K562 (cell line): ENCODE data around the gene TMEM63C. TPM values are rescaled to one million over a fixed set of nuclear protein-coding genes. Genes with fewer than 3 reads are reported as not detected.

Experiments used
- ATAC-seq: fragments of 200-7000 bp; cut with Tn5 transposase; 3 replicates; pipeline ENCODE4 v1.9.1; 2020; ENCODE audit warnings: moderate library complexity
- BruUV-seq: library from RNA; stranded (reverse); fragments of 400-500 nt; replicated peaks from 2 replicates; lab custom pipeline; 2021; lab: Mats Ljungman, UMichigan
- CTCF ChIA-PET: fragments of 300-600 bp; formaldehyde crosslinking; extraction: SDS; loops from one replicate; lab custom pipeline; 2021; ENCODE audit warnings: low intra/inter-chr PET ratio; lab: Yijun Ruan, JAX
- POLR2A ChIA-PET: fragments of 300-600, 350-650 bp; sonication (Branson Sonifier 250); formaldehyde crosslinking; extraction: SDS; loops from one replicate; lab custom pipeline; 2021; ENCODE audit warnings: antibody characterized with exemption, inconsistent platforms; lab: Yijun Ruan, JAX
- DNase-seq, 4 experiments: peaks; one replicate each; pipeline versions ENCODE4 v3.0.0 to v3.0.0-alpha.2; 2011 to 2018; ENCODE audit warnings: low spot score in 3 of 4, mixed read lengths in 3 of 4; ENCODE audit errors: extremely low read depth in 1 of 4
- FAIRE-seq: peaks from 2 replicates; lab custom pipeline; 2011; peaks lifted over from hg19 to GRCh38; lab: Jason Lieb, UNC
- H2AFZ ChIP-seq: 2 replicates; pipeline ENCODE4 v1.6.0; 2011; ENCODE audit warnings: low read depth, low read length, control low read depth, inconsistent platforms
- H3K27ac ChIP-seq: fragments of 200-600 bp; 3 replicates; pipeline ENCODE4 v1.8.0; 2011; ENCODE audit warnings: low read depth, mild to moderate bottlenecking, control low read depth, inconsistent platforms, low read length, moderate library complexity, mixed read lengths; ENCODE audit errors: extremely low read depth
- H3K27me3 ChIP-seq, 2 experiments: fragments of 300-600 bp in 1 of 2; 2 replicates in 1 of 2; 3 replicates in 1 of 2; pipeline versions ENCODE4 v1.6.0 to v1.8.0; 2011; ENCODE audit warnings: inconsistent platforms in 2 of 2, low read length in 2 of 2, mild to moderate bottlenecking in 1 of 2, mixed read lengths in 1 of 2, moderate library complexity in 1 of 2; ENCODE audit not compliant: control insufficient read depth in 2 of 2, insufficient read depth in 2 of 2
- H3K36me3 ChIP-seq: fragments of 300-600 bp; 3 replicates; pipeline ENCODE4 v1.8.0; 2011; ENCODE audit warnings: mild to moderate bottlenecking, low read length, inconsistent platforms; ENCODE audit not compliant: control insufficient read depth, insufficient read depth
- H3K4me1 ChIP-seq, 2 experiments: fragments of 200-600 bp in 1 of 2; replicated peaks in 1 of 2; 2 replicates in 1 of 2; 3 replicates in 1 of 2; pipeline versions ENCODE4 v1.5.1 to v1.8.0; 2011; ENCODE audit warnings: inconsistent platforms in 2 of 2, low read length in 2 of 2, mild to moderate bottlenecking in 1 of 2, mixed read lengths in 1 of 2, moderate library complexity in 1 of 2; ENCODE audit not compliant: control insufficient read depth in 2 of 2, insufficient read depth in 2 of 2
- H3K4me2 ChIP-seq: 2 replicates; pipeline ENCODE4 v1.6.1; 2011; ENCODE audit warnings: low read length, control low read depth, inconsistent platforms, mixed read lengths; ENCODE audit not compliant: insufficient read depth
- H3K4me3 ChIP-seq: fragments of 200-600 bp; sonication (generic), shearing (Covaris generic); 2 replicates; pipeline ENCODE4 v1.5.1; 2016; ENCODE audit warnings: control low read depth, inconsistent platforms
- H3K79me2 ChIP-seq: fragments of 200-600 bp; 3 replicates; pipeline ENCODE4 v1.8.0; 2011; ENCODE audit warnings: low read length, inconsistent platforms; ENCODE audit not compliant: control insufficient read depth, insufficient read depth
- H3K9ac ChIP-seq, 2 experiments: 2 replicates each; pipeline versions ENCODE4 v1.6.0 to v1.6.1; 2011; ENCODE audit warnings: low read depth in 2 of 2, low read length in 2 of 2, control low read depth in 1 of 2, inconsistent platforms in 1 of 2, mild to moderate bottlenecking in 1 of 2, mixed read lengths in 1 of 2; ENCODE audit not compliant: insufficient read depth in 1 of 2
- H3K9me1 ChIP-seq: one replicate; pipeline ENCODE4 v1.6.0; 2011; ENCODE audit warnings: inconsistent platforms, mild to moderate bottlenecking, low read length, moderate library complexity; ENCODE audit not compliant: control insufficient read depth, insufficient read depth
- H3K9me3 ChIP-seq: replicated peaks from 2 replicates; pipeline ENCODE4 v1.5.1; 2011; ENCODE audit warnings: low read depth, low read length, inconsistent platforms; ENCODE audit not compliant: control insufficient read depth, insufficient read depth
- H4K20me1 ChIP-seq: replicated peaks from 2 replicates; pipeline ENCODE4 v1.6.1; 2011; ENCODE audit warnings: low read length, inconsistent platforms, mixed read lengths; ENCODE audit not compliant: control insufficient read depth, insufficient read depth
- CHD2 ChIP-seq: IDR thresholded peaks from 2 replicates; pipeline ENCODE4 v1.6.1; 2011; ENCODE audit warnings: low read depth, low read length
- FUS ChIP-seq: fragments of 200-400 bp; formaldehyde crosslinking; optimal IDR thresholded peaks from 2 replicates; pipeline ENCODE3; 2017; ENCODE audit warnings: low read depth, low read length
- GMEB1 ChIP-seq: fragments of 250-450 bp; sonication (Bioruptor Pico); IDR thresholded peaks from 2 replicates; pipeline ENCODE4 v1.4.0; 2020; ENCODE audit warnings: mild to moderate bottlenecking
- HEY1 ChIP-seq: fragments of 250-450 bp; sonication (Bioruptor Pico); IDR thresholded peaks from 2 replicates; pipeline ENCODE4 v1.5.0; 2020; ENCODE audit warnings: mild to moderate bottlenecking, moderate library complexity, borderline replicate concordance
- MED1 ChIP-seq: sonication (generic); formaldehyde crosslinking; IDR thresholded peaks from 2 replicates; pipeline ENCODE4 v1.8.1; 2023; ENCODE audit warnings: missing genetic modification reagents, borderline replicate concordance
- NFRKB ChIP-seq: fragments of 450-650 bp; IDR thresholded peaks from 2 replicates; pipeline ENCODE4 v1.6.1; 2016; ENCODE audit warnings: low read depth
- PCBP1 ChIP-seq: fragments of 200-400 bp; formaldehyde crosslinking; IDR thresholded peaks from 2 replicates; pipeline ENCODE4 v1.6.1; 2018; ENCODE audit warnings: mild to moderate bottlenecking, low read depth, low read length; ENCODE audit not compliant: poor library complexity, severe bottlenecking
- ZBTB12 ChIP-seq: fragments of 250-450 bp; sonication (Bioruptor Pico); IDR thresholded peaks from 2 replicates; pipeline ENCODE4 v1.4.0; 2020
- ZNF274 ChIP-seq: IDR thresholded peaks from 2 replicates; pipeline ENCODE4 v1.6.1; 2011; ENCODE audit warnings: low read depth, mild to moderate bottlenecking, low read length, moderate library complexity, borderline replicate concordance
- WGBS: fragments of 100-300 bp; shearing (Covaris generic); methylation state at CpG from one replicate; pipeline ENCODE4 v1.1.6; 2016; ENCODE audit warnings: low coverage, mixed read lengths; ENCODE audit not compliant: insufficient coverage; ENCODE audit errors: missing lambda C conversion rate; 5-methylcytosine and 5-hydroxymethylcytosine counted together
- in situ Hi-C: fragments of 300-500 bp; cut with MboI; formaldehyde crosslinking; loops from 4 replicates; pipeline ENCODE4 v1.15.0; 2018; ENCODE audit warnings: inconsistent platforms, mixed read lengths
- intact Hi-C: fragments of 100-400 bp; cut with micrococcal nuclease; formaldehyde crosslinking; loops from 2 replicates; pipeline ENCODE4 v1.14.2; 2022
- polyA plus RNA-seq, 8 experiments: library from polyadenylated mRNA; depleted of rRNA in 4 of 8; stranded (reverse) in 5 of 8; unstranded in 3 of 8; fragments of >200 nt; fragmentation: Nextera tagmentation in 2 of 8; fragmentation: Illumina TruSeq in 1 of 8; extraction: Ambion mirVana in 2 of 8; extraction: Trizol in 1 of 8; gene quantifications; 2 replicates each; pipeline versions ENCODE4 v1.2.1 to v1.2.3, GENCODE V29; 2011 to 2014; ENCODE audit warnings: inconsistent platforms in 1 of 8, missing spikeins in 1 of 8
- total RNA-seq, 7 experiments: library from RNA; depleted of rRNA in 6 of 7; stranded (reverse); fragments of >200 nt in 6 of 7; fragmentation: Illumina TruSeq in 2 of 7; extraction: Trizol in 2 of 7; gene quantifications; 2 replicates each; pipeline versions ENCODE4 v1.2.1 to v1.2.3, GENCODE V29; 2011 to 2021; ENCODE audit warnings: low replicate concordance in 1 of 7

TMEM63C gene
- total and polyA plus RNA-seq, 9 of the 15 experiments (the other 6 are each of a cell fraction or from before 2014, with no cell fraction given): 0.07 TPM; not detected in 8

- no peak for ATAC-seq
- no peak overlapping the region for H3K27ac ChIP-seq
- BruUV-seq: no TSS peak
- in situ Hi-C loops (no loop called here), intact Hi-C loops (no loop called here)
- H3K9me1 ChIP-seq: no peaks in the 10 kb centered on the region
- WGBS: 2% methylated on average over 4 of the region's 4 CpGs
- H3K79me2 ChIP-seq: no peaks in the 10 kb centered on the region
- no peak overlapping the region for H2AFZ ChIP-seq
- H3K4me1 ChIP-seq: no peaks in the 10 kb centered on the region
- no peaks in the 10 kb centered on the region; the same call in 1 of the 2 replicates for H4K20me1 ChIP-seq
- H3K4me2 ChIP-seq: no peak overlapping the region
- H3K9ac ChIP-seq: no peak overlapping the region
- no peak for TF ChIP-seq NFRKB
- no peak for TF ChIP-seq FUS
- TF ChIP-seq ZNF274: no peak
- no peak for TF ChIP-seq MED1
- no peak for TF ChIP-seq ZBTB12 (CRISPR knock-in tag)
- TF ChIP-seq HEY1 (CRISPR knock-in tag): no peak
- no peak for TF ChIP-seq GMEB1 (CRISPR knock-in tag)
- TF ChIP-seq PCBP1: no peak
- no peak for TF ChIP-seq CHD2
- ChIA-PET POLR2A (interaction anchor here (1.1 to 1.5 kb wide), 2 partner anchors 10 to 54 kb away, joined by 3 read pairs; no protein-coding TSS in a partner anchor), CTCF (no interaction called here)
- FAIRE-seq: no peak
- peaks cover 2 to 66% of the 10 kb centered on the region in 2 experiments; a peak in 2 of 5 replicates for H3K27me3 ChIP-seq
- no peak overlapping the region for H3K4me3 ChIP-seq
- no peaks in the 10 kb centered on the region for H3K9me3 ChIP-seq
- DNase-seq: no peak
- H3K36me3 ChIP-seq: no peaks in the 10 kb centered on the region
Observed at GRCh38 chr14:77197988-77198387, 16.4 kb downstream of the TMEM63C start.
